Type B pancreatic cell (in vitro differentiated cells): ENCODE measurements around the gene EN2. TPM values are rescaled to one million over a fixed set of nuclear protein-coding genes. Genes with fewer than 3 reads are reported as not detected.
"Not testable (repeated sequence)": the region's sequence is repeated elsewhere in the genome, so short reads cannot be mapped to it uniquely, and the experiment has no call there.

Source experiments
- DNase-seq: peaks from one replicate; pipeline ENCODE4 v3.0.0; 2021; ENCODE audit warnings: mixed read lengths; ENCODE audit not compliant: unreplicated experiment; ENCODE audit errors: extremely low spot score
- H3K27ac Mint-ChIP-seq: 2 replicates; pipeline ENCODE4 v1.8.0; 2021; ENCODE audit warnings: mild to moderate bottlenecking, mixed read lengths
- H3K27me3 Mint-ChIP-seq: 2 replicates; pipeline ENCODE4 v1.8.0; 2021; ENCODE audit warnings: mixed read lengths
- H3K36me3 Mint-ChIP-seq: 2 replicates; pipeline ENCODE4 v1.8.0; 2021; ENCODE audit warnings: mixed read lengths
- H3K4me1 Mint-ChIP-seq: one replicate; pipeline ENCODE4 v1.8.0; 2021; ENCODE audit warnings: mixed read lengths; ENCODE audit not compliant: unreplicated experiment
- H3K4me3 Mint-ChIP-seq: 2 replicates; pipeline ENCODE4 v1.8.0; 2021; ENCODE audit warnings: mild to moderate bottlenecking, mixed read lengths
- H3K9me3 Mint-ChIP-seq: 2 replicates; pipeline ENCODE4 v1.8.0; 2021; ENCODE audit warnings: mixed read lengths
- total RNA-seq: library from RNA; stranded (reverse); gene quantifications from 2 replicates; pipeline ENCODE4 v1.2.1, GENCODE V29; 2021; ENCODE audit warnings: low replicate concordance
- TF ChIP-seq, protein P1 (sequence below): fragments of 200-600 bp; sonication (generic); conservative IDR thresholded peaks from 2 replicates; pipeline ENCODE4 v1.5.0; 2021; ENCODE audit warnings: antibody characterized with exemption, mild to moderate bottlenecking

Gene EN2
- total RNA-seq, 1 donor from 2014 or later = 0.94 TPM

DNA sequence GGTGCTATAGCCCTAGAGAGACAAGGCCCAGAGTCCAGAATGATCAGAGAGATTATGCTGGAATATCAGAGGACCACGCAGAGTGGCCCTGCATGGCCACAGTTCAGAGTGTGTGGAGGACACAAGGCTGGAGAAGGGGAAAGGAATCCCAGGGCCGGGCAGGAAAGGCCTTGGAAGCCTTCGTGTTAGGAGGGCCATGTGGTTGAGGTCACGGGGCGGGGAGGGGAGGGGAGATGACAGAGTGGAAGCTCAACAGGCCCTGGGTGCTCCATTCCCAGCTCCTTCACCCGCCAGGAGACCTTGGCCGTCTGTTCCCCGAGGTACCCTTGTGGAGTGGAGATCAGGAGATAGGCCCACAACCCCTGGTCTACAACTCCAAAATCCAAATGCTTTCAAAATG is 13.2 kb upstream of the EN2 start:
- H3K27me3 Mint-ChIP-seq = peaks cover 91% of the 10 kb centered on the region
- no peak overlapping the region for H3K27ac Mint-ChIP-seq
- no peak overlapping the region for H3K4me3 Mint-ChIP-seq
- H3K9me3 Mint-ChIP-seq = no peaks in the 10 kb centered on the region
- no peaks in the 10 kb centered on the region for H3K36me3 Mint-ChIP-seq
- H3K4me1 Mint-ChIP-seq = no peaks in the 10 kb centered on the region
- DNase-seq = no peak
- TF ChIP-seq, protein P1, sequence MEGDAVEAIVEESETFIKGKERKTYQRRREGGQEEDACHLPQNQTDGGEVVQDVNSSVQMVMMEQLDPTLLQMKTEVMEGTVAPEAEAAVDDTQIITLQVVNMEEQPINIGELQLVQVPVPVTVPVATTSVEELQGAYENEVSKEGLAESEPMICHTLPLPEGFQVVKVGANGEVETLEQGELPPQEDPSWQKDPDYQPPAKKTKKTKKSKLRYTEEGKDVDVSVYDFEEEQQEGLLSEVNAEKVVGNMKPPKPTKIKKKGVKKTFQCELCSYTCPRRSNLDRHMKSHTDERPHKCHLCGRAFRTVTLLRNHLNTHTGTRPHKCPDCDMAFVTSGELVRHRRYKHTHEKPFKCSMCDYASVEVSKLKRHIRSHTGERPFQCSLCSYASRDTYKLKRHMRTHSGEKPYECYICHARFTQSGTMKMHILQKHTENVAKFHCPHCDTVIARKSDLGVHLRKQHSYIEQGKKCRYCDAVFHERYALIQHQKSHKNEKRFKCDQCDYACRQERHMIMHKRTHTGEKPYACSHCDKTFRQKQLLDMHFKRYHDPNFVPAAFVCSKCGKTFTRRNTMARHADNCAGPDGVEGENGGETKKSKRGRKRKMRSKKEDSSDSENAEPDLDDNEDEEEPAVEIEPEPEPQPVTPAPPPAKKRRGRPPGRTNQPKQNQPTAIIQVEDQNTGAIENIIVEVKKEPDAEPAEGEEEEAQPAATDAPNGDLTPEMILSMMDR = no peak

DNA sequence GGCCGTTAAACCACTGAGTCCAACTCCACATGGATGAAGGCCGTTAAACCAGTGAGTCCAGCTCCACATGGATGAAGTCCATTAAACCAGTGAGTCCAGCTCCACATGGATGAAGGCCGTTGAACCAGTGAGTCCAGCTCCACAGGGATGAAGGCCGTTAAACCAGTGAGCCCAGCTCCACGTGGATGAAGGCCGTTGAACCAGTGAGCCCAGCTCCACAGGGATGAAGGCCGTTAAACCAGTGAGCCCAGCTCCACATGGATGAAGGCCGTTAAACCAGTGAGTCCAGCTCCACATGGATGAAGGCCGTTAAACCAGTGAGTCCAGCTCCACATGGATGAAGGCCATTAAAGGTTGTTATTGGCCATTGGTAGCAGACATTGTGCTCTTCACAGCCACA is 12.3 kb upstream of the EN2 start:
- not testable (repeated sequence) for H3K4me1 Mint-ChIP-seq, DNase-seq, H3K27ac Mint-ChIP-seq, H3K36me3 Mint-ChIP-seq, H3K9me3 Mint-ChIP-seq, H3K4me3 Mint-ChIP-seq
- peaks cover 87% of the 10 kb centered on the region for H3K27me3 Mint-ChIP-seq

DNA sequence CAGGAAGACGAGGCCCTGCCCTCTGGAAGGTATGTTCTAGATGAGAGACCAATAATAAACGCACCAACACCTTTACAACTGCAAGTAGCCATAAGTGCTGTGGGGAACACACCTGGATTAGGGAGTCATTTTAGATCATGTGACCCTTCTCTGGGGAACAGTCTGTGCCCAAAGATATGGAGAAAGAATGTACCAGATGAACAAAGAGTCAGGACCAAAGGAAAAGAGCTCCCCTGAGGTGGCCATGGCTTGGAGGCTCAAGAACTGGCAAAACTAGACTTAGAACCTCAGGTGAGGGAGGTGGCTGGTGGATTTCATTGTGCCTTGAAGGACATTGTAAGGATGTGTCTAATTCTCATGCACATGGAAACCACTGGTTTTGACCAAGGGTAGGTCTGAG is 10.3 kb upstream of the EN2 start:
- TF ChIP-seq, protein P1 = no peak
- DNase-seq = no peak
- no peaks in the 10 kb centered on the region for H3K36me3 Mint-ChIP-seq
- H3K9me3 Mint-ChIP-seq = no peaks in the 10 kb centered on the region
- H3K27me3 Mint-ChIP-seq = peaks cover 88% of the 10 kb centered on the region
- no peaks in the 10 kb centered on the region for H3K4me1 Mint-ChIP-seq
- peak overlapping the region; percentile 21 for H3K27ac Mint-ChIP-seq
- peak overlapping the region; percentile 21 for H3K4me3 Mint-ChIP-seq

DNA sequence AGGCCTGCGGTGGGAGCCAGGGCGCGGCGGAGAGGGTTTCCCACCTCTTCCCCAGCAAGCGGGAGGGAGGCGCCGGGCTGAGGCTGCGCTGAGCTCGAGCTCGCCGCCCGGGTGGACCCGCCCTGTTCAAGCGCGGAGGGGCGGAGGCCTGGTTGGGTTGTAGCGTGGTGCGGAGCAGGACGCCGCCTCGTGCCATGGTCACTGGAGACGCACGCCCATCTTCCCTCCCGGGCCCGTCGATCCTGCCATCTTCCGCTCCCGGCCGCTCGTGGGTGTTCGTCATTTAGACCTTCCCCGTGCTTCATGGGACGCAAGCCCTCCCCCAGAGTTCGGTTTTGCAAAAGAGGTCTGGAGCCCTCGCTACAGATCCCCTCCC is 9.3 kb upstream of the EN2 start:
- TF ChIP-seq, protein P1 = no peak
- H3K27me3 Mint-ChIP-seq = peaks cover 88% of the 10 kb centered on the region
- no peak for DNase-seq

DNA sequence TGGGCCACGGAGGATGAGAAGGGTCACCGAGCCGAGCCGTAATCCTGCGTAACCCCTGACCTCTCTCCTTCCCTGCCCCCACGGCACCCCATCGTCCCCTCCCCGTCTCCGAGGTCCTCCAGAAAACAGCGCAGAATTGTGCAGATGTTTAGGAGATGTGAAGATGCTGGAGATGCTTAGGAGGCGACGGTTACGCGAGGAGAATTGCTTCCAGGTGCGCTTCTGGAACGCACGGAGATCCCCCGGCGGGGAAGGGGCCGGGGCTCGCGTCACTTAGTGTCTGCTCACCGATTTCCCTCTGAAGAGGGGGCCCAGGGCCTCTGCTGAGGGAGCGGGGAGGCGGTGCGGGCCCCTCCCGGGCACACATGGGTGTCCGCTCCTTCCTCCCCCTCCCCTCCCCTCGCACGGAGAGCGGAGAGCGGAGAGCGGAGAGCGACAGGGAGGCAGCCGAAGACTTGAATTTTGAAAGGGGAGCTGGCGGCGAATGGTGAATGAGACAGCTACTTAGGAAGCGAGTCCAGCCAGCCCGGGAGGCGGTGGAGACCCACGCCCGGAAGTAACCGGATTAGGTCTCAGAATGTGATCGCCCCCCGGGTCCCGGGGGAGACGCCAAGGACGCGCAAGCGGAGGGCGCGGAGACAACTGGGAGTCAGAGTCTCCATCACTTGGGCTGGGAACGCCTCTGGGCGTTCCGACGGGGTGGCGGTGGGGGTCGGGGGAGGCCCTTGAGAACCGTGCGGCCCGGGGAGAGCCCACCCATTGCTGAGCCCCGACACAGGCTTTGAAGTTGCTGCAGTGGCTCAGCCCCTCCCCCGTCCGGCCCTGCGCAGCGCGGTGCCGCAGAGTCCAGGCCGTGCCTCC is 8.7 kb upstream of the EN2 start:
- H3K36me3 Mint-ChIP-seq = no peaks in the 10 kb centered on the region
- TF ChIP-seq, protein P1 = no peak
- no peak for DNase-seq
- H3K9me3 Mint-ChIP-seq = no peaks in the 10 kb centered on the region
- H3K27ac Mint-ChIP-seq = no peak overlapping the region
- no peak overlapping the region for H3K4me3 Mint-ChIP-seq
- H3K27me3 Mint-ChIP-seq = peaks cover 87% of the 10 kb centered on the region
- H3K4me1 Mint-ChIP-seq = no peaks in the 10 kb centered on the region

More for the DNA sequence above, 9.3 kb upstream of the EN2 start:
- Mint-ChIP-seq H3K9me3 (no peaks in the 10 kb centered on the region), H3K4me3 (no peak overlapping the region), H3K27ac (no peak overlapping the region), H3K4me1 (no peaks in the 10 kb centered on the region), H3K36me3 (no peaks in the 10 kb centered on the region)

DNA sequence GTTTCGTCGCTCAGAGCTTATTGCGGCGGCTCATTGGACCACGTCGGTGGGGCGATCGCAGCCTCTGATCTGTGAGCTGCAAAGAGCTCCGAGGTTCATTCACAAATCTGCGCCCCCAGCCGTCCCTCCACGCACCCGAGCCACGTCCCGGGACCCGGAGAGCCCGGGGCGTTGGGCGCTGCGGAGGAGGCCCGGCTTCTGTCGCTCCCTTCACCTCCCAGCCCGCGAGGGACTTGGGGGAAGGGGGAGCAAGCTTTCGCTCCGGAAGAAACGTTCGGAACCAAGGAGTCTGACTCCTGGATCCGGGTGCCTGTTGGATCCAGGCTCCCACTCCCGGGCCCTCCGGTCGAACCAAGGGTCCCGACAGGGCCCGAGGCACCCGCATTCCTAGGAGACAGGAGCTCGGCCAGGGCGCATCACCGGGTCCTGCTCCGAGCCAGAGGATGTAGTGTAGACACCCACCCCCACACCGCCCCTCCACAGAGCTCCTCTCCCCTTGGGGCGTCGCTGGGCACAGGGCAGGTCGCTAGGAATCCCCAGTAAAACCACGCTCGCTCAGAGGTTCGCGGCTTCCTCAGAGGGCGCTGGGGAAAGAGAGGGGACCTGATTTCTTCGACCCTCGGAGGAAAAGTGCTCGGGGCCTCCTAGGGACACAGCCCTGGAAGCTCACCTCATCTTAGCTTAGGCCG is 7.9 kb upstream of the EN2 start:
- H3K4me3 Mint-ChIP-seq = no peak overlapping the region
- TF ChIP-seq, protein P1 = no peak
- DNase-seq = no peak
- H3K36me3 Mint-ChIP-seq = no peaks in the 10 kb centered on the region
- H3K9me3 Mint-ChIP-seq = no peaks in the 10 kb centered on the region
- peaks cover 87% of the 10 kb centered on the region for H3K27me3 Mint-ChIP-seq
- no peak overlapping the region for H3K27ac Mint-ChIP-seq
- H3K4me1 Mint-ChIP-seq = no peaks in the 10 kb centered on the region
